ENCODE data around the gene HOXC13.

The HOXC13 gene

GRCh38 chr12:53938326-53939140 is at the start of gene HOXC13:
Gene HOXC13 (plus strand): TSS chr12:53938831. CDS start chr12:53938907, 76 bp downstream.
- FAIRE-seq = no peak

GRCh38 chr12:53890081-53890480 is 48.5 kb upstream of the HOXC13 start:
- FAIRE-seq = no peak

- FAIRE-seq = no peak
Measured at GRCh38 chr12:53892762-53893395, 45.8 kb upstream of the HOXC13 start.

- FAIRE-seq = no peak
Measured at GRCh38 chr12:53899230-53899629, 39.4 kb upstream of the HOXC13 start.

- FAIRE-seq = no peak
Measured at GRCh38 chr12:53907103-53907502, 31.5 kb upstream of the HOXC13 start.

GRCh38 chr12:53916788-53917655 is 21.6 kb upstream of the HOXC13 start:
- FAIRE-seq = no peak

- no peak for FAIRE-seq
Measured at GRCh38 chr12:53924521-53925405, 13.9 kb upstream of the HOXC13 start.

- FAIRE-seq = no peak
Measured at GRCh38 chr12:53927220-53928029, 11.2 kb upstream of the HOXC13 start.

- no peak for FAIRE-seq
Measured at GRCh38 chr12:53928054-53928835, 10.4 kb upstream of the HOXC13 start.

- no peak for FAIRE-seq
Measured at GRCh38 chr12:53929527-53929926, 9.1 kb upstream of the HOXC13 start.

- FAIRE-seq = no peak
Measured at GRCh38 chr12:53930591-53931255, 7.9 kb upstream of the HOXC13 start.

GRCh38 chr12:53931844-53932581 is 6.6 kb upstream of the HOXC13 start:
- no peak for FAIRE-seq

- no peak for FAIRE-seq
Measured at GRCh38 chr12:53932915-53933314, 5.7 kb upstream of the HOXC13 start.

- no peak for FAIRE-seq
Measured at GRCh38 chr12:53935383-53936341, 3.0 kb upstream of the HOXC13 start.

GRCh38 chr12:53937099-53937498 is 1.5 kb upstream of the HOXC13 start:
- no peak for FAIRE-seq

- FAIRE-seq = no peak
Measured at GRCh38 chr12:53937596-53938325, 870 bp upstream of the HOXC13 start.
